Vagina (tissue), 2 donors: Measurements from ENCODE around the gene ATG9B.

ENCODE experiments used
- POLR2A ChIP-seq, 2 donors: fragments of 450-650 bp; IDR thresholded peaks; one replicate each; pipeline ENCODE4 v1.6.1; 2017; ENCODE audit warnings: antibody characterized with exemption in 2 of 2, mild to moderate bottlenecking in 2 of 2, moderate library complexity in 2 of 2
- TF ChIP-seq, protein P1 (sequence below), 3 experiments: fragments of 450-650 bp in 2 of 3; fragments of 200-600 bp in 1 of 3; sonication (generic) in 1 of 3; IDR thresholded peaks; one replicate each; pipeline ENCODE4 v1.5.1; 2017 to 2019; ENCODE audit warnings: antibody characterized with exemption in 3 of 3, mild to moderate bottlenecking in 2 of 3, moderate library complexity in 2 of 3

DNA sequence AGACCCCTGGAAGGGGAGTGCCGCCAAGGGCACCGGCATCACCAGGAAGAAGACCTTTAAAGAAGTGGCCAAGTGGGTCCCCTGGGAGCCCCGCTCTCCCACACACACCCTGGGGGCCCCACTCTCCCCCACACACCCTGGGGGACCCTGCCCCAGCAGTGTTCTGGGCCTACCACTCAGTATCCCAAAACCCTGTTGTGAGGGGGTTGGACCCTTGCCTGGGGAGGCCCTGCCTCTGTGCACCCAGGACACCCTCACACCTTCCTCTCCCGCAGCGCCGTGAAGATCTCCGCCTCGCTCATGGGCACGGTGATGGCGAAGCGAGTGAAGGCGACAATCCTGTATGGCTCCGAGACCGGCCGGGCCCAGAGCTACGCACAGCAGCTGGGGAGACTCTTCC, 22.7 kb downstream of the ATG9B start:
- TF ChIP-seq, protein P1, sequence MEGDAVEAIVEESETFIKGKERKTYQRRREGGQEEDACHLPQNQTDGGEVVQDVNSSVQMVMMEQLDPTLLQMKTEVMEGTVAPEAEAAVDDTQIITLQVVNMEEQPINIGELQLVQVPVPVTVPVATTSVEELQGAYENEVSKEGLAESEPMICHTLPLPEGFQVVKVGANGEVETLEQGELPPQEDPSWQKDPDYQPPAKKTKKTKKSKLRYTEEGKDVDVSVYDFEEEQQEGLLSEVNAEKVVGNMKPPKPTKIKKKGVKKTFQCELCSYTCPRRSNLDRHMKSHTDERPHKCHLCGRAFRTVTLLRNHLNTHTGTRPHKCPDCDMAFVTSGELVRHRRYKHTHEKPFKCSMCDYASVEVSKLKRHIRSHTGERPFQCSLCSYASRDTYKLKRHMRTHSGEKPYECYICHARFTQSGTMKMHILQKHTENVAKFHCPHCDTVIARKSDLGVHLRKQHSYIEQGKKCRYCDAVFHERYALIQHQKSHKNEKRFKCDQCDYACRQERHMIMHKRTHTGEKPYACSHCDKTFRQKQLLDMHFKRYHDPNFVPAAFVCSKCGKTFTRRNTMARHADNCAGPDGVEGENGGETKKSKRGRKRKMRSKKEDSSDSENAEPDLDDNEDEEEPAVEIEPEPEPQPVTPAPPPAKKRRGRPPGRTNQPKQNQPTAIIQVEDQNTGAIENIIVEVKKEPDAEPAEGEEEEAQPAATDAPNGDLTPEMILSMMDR (IDR thresholded peaks at IDR 0.05): no peak
- TF ChIP-seq POLR2A (IDR thresholded peaks at IDR 0.05): no peak
